Stomach (tissue), 9 donors: Measurements from ENCODE around the gene LY9. TPM values are rescaled to one million over a fixed set of nuclear protein-coding genes. Genes with fewer than 3 reads are reported as not detected.
A peak's percentile ranks its signal among the peaks of the same experiment; 100 is the strongest.

Experiments used
- DNase-seq, 2 donors: peaks; one replicate each; pipeline versions ENCODE4 v3.0.0 to v3.0.0-alpha.2; 2013 to 2019
- H3K27ac ChIP-seq, 5 donors: fragments of 200-600 bp in 4 of 5; sonication (generic) in 4 of 5; one replicate each; pipeline ENCODE4 v1.5.1; 2013 to 2019; ENCODE audit warnings: mild to moderate bottlenecking in 1 of 5, moderate library complexity in 1 of 5
- H3K27me3 ChIP-seq, 3 donors: fragments of 200-600 bp; sonication (generic); one replicate each; pipeline ENCODE4 v1.5.1; 2017 to 2019; ENCODE audit warnings: mixed run types in 1 of 3
- H3K36me3 ChIP-seq, 4 donors: fragments of 200-600 bp; sonication (generic); 1 replicate in 3 of 4; 2 replicates in 1 of 4; pipeline ENCODE4 v1.5.1; 2016 to 2019
- H3K4me1 ChIP-seq, 4 donors: fragments of 200-600 bp; sonication (generic); one replicate each; pipeline ENCODE4 v1.5.1; 2016 to 2019
- H3K4me3 ChIP-seq, 4 donors: fragments of 200-600 bp; sonication (generic) in 3 of 4; one replicate each; pipeline ENCODE4 v1.5.1; 2016 to 2019; ENCODE audit warnings: mild to moderate bottlenecking in 1 of 4
- H3K9me3 ChIP-seq, 4 donors: fragments of 200-600 bp; sonication (generic); one replicate each; pipeline ENCODE4 v1.5.1; 2016 to 2019
- CTCF ChIP-seq, 7 experiments: fragments of 450-650 bp in 4 of 7; fragments of 200-600 bp in 3 of 7; sonication (generic) in 3 of 7; IDR thresholded peaks; one replicate each; pipeline ENCODE4 v1.5.1; 2016 to 2019; ENCODE audit warnings: antibody characterized with exemption in 7 of 7, control low read depth in 2 of 7, mild to moderate bottlenecking in 1 of 7
- EP300 ChIP-seq: sonication (generic); formaldehyde crosslinking; IDR thresholded peaks from one replicate; pipeline ENCODE4 v1.6.1; 2017; ENCODE audit warnings: antibody characterized with exemption
- POLR2A ChIP-seq, 4 donors: fragments of 450-650 bp; IDR thresholded peaks; one replicate each; pipeline ENCODE4 v1.6.1; 2016; ENCODE audit warnings: antibody characterized with exemption in 4 of 4, control low read depth in 2 of 4, mild to moderate bottlenecking in 1 of 4, moderate library complexity in 1 of 4
- POLR2AphosphoS5 ChIP-seq, 3 donors: sonication (generic); formaldehyde crosslinking; IDR thresholded peaks; one replicate each; pipeline ENCODE4 v1.6.1; 2016; ENCODE audit warnings: antibody characterized with exemption in 3 of 3
- WGBS, 5 donors: extraction: QIAGEN DNeasy Blood & Tissue Kit in 3 of 5; methylation state at CpG; one replicate each; pipeline versions ENCODE4 v1.1.5 to v1.1.7; 2013 to 2018; 5-methylcytosine and 5-hydroxymethylcytosine counted together
- intact Hi-C: fragments of 100-400 bp; cut with DNase I; formaldehyde crosslinking; loops from one replicate; pipeline ENCODE4 v1.15.1; 2023; ENCODE audit warnings: low total_unique reads
- polyA plus RNA-seq, 3 donors: library from polyadenylated mRNA; stranded (reverse); fragments of 200-250 nt; gene quantifications; one replicate each; pipeline ENCODE4 v1.2.3, GENCODE V29; 2013
- total RNA-seq, 5 donors: library from RNA; depleted of rRNA; stranded (reverse); fragments of >200 nt; gene quantifications; one replicate each; pipeline versions ENCODE4 v1.1.0 to v1.2.3, GENCODE V29; 2014 to 2016
- donor health status: healthy with polysubstance abuse.
- donor health status: Bipolar disorder and iron deficiency.
- donor health status: healthy.

The LY9 gene
- total and polyA plus RNA-seq, 8 donors, result 0.25 to 7.5 (median 1.2) TPM; not detected in 2

- intact Hi-C loops, result no loop called here
- 38 to 44% (median 44%) methylated on average over 4 of the region's 4 CpGs for WGBS, 5 donors
- TF ChIP-seq POLR2A (IDR thresholded peaks at IDR 0.05) (no peak), POLR2AphosphoS5 (IDR thresholded peaks at IDR 0.05) (no peak), CTCF (IDR thresholded peaks at IDR 0.05) (no peak), EP300 (no peak)
- Histone ChIP-seq H3K27me3 (no peaks in the 10 kb centered on the region), H3K27ac (peak overlapping the region in 1 of 5 donors; percentile 41), H3K4me1 (no peaks in the 10 kb centered on the region), H3K9me3 (no peaks in the 10 kb centered on the region), H3K36me3 (no peaks in the 10 kb centered on the region), H3K4me3 (no peak overlapping the region)
- peak; percentile 41 to 45 for DNase-seq
Observed at GRCh38 chr1:160797861-160798273, 1.9 kb downstream of the LY9 start.

- H3K27ac ChIP-seq, result peak overlapping the region in 1 of 5 donors; percentile 41
- no peaks in the 10 kb centered on the region for H3K9me3 ChIP-seq
- no peak for TF ChIP-seq CTCF (IDR thresholded peaks at IDR 0.05)
- no peak for TF ChIP-seq POLR2A (IDR thresholded peaks at IDR 0.05)
- TF ChIP-seq POLR2AphosphoS5 (IDR thresholded peaks at IDR 0.05), result no peak
- TF ChIP-seq EP300, result no peak
- no peak overlapping the region for H3K4me3 ChIP-seq
- WGBS, 5 donors, result 79 to 99% (median 90%) methylated on average over 2 of the region's 2 CpGs
- no peaks in the 10 kb centered on the region for H3K27me3 ChIP-seq
- no peaks in the 10 kb centered on the region for H3K4me1 ChIP-seq
- no peak for DNase-seq
- no peaks in the 10 kb centered on the region for H3K36me3 ChIP-seq
- intact Hi-C loops, result no loop called here
Observed at GRCh38 chr1:160798439-160798838, 2.5 kb downstream of the LY9 start.

GRCh38 chr1:160799641-160800040 is 3.7 kb downstream of the LY9 start:
- Histone ChIP-seq H3K9me3 (no peaks in the 10 kb centered on the region), H3K4me1 (no peaks in the 10 kb centered on the region), H3K27me3 (no peaks in the 10 kb centered on the region), H3K4me3 (no peak overlapping the region), H3K27ac (no peak overlapping the region), H3K36me3 (no peaks in the 10 kb centered on the region)
- intact Hi-C loops, result no loop called here
- DNase-seq, result no peak
- TF ChIP-seq CTCF (IDR thresholded peaks at IDR 0.05) (no peak), POLR2A (IDR thresholded peaks at IDR 0.05) (no peak), POLR2AphosphoS5 (IDR thresholded peaks at IDR 0.05) (no peak), EP300 (no peak)
- 87 to 93% (median 92%) methylated on average over 5 of the region's 5 CpGs for WGBS, 5 donors

- Histone ChIP-seq H3K36me3 (no peaks in the 10 kb centered on the region), H3K9me3 (no peaks in the 10 kb centered on the region), H3K27me3 (no peaks in the 10 kb centered on the region), H3K4me1 (no peaks in the 10 kb centered on the region), H3K27ac (no peak overlapping the region), H3K4me3 (no peak overlapping the region)
- DNase-seq, result no peak
- 94 to 100% (median 100%) methylated on average over 1 of the region's 1 CpG for WGBS, 5 donors
- intact Hi-C loops, result no loop called here
- TF ChIP-seq POLR2A (IDR thresholded peaks at IDR 0.05) (no peak), POLR2AphosphoS5 (IDR thresholded peaks at IDR 0.05) (no peak)
Observed at GRCh38 chr1:160800142-160800541, 4.2 kb downstream of the LY9 start.

- H3K36me3 ChIP-seq, result no peaks in the 10 kb centered on the region
- H3K4me3 ChIP-seq, result no peak overlapping the region
- intact Hi-C loops, result no loop called here
- DNase-seq, result no peak
- H3K27me3 ChIP-seq, result no peaks in the 10 kb centered on the region
- H3K9me3 ChIP-seq, result no peaks in the 10 kb centered on the region
- TF ChIP-seq CTCF (IDR thresholded peaks at IDR 0.05), result no peak
- no peak for TF ChIP-seq EP300
- no peak for TF ChIP-seq POLR2AphosphoS5 (IDR thresholded peaks at IDR 0.05)
- no peak for TF ChIP-seq POLR2A (IDR thresholded peaks at IDR 0.05)
- WGBS, 5 donors, result 45 to 57% (median 50%) methylated on average over 4 of the region's 4 CpGs
- H3K4me1 ChIP-seq, result no peaks in the 10 kb centered on the region
- no peak overlapping the region for H3K27ac ChIP-seq
Observed at GRCh38 chr1:160800645-160801408, 4.9 kb downstream of the LY9 start.
